HG02588 (cell line): ENCODE measurements around the gene SNTA1.
"Not testable (repeated sequence)": the region's sequence is repeated elsewhere in the genome, so short reads cannot be mapped to it uniquely, and the experiment has no call there.

Experiments
- ATAC-seq: cut with Tn5 transposase; IDR thresholded peaks from one replicate; pipeline ENCODE4 v1.9.1; 2021; ENCODE audit warnings: mild to moderate bottlenecking, moderate library complexity; ENCODE audit not compliant: unreplicated experiment

SNTA1 gene

GRCh38 chr20:33443512-33444239 lies at the start of gene SNTA1:
TSS of gene SNTA1 (minus strand) at chr20:33443763. CDS start at chr20:33443620, 143 bp downstream.
- peak; percentile 71 for ATAC-seq

- no peak for ATAC-seq
Measured at GRCh38 chr20:33490934-33491656, 47.5 kb upstream of the SNTA1 start.

DNA sequence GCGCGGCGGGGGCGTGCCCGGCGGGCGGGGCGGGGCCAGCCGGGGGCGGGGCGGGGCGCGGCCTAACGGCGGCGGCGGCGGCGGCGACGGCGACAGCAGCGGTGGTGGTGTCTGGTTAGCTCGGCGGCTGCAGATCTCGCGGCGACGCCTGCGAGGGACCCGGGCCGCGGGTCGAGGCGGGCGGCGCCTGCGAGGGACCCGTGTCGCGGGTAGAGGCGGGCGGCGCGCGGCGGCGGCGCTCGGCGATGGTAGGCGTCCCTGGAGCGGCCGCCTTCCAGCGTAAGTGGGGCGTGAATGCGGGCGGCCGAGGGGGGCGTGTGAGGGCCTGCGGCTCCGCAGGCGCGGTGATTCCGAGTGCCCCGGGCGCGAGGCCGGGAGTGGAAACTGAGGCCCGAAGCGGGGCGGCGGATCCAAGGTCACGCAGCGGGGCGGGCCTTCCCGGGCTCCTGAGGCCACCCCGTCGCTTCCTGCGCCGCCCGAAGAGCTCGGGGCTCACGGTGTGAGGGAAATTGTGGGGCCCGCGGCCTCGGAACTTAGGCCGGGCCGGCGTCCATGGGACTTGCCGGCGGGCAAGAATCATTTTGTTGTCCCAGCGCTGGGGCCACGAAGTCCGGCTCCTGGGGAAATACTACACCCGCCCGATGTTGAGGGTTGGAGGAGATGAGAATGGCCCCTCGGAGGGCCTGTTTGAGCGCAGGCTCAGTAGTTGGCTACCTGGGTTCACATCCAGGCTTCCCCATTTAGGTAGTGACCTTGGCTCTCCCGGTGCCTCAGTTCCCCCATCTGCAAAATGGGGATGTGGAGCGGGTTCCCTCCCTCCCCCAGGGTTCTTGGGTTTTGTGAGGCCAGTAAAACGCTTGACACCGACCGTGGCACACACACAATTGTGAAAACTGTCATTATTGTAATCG lies 46.7 kb upstream of the SNTA1 start, which contains the start of gene CBFA2T2:
CBFA2T2 (plus strand) TSS at position 74 of the 911 bp plus-strand sequence; CDS start at position 246, 172 bp downstream.
- peak; percentile 41 for ATAC-seq

GRCh38 chr20:33489495-33490022 lies 46.0 kb upstream of the SNTA1 start:
- peak; percentile 90 for ATAC-seq

GRCh38 chr20:33488661-33489494 lies 45.3 kb upstream of the SNTA1 start:
- ATAC-seq = not testable (repeated sequence)

DNA sequence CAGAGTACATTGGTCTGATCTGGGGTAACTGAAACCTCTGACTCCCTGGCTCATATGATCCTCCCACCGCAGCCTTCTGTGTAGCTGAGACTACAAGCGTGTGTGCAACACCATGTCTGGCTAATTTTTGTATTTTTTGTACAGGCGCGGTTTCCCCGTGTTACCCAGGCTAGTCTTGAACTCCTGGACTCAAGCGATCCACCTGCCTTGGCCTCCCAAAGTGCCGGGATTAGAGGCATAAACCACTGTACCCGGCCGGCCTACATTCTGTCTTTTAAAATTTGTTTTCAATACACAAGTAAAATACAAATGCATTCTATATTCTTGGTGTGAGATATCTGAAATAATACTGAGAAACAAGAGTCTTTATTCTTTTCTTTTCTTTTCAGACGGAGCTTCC lies 44.6 kb upstream of the SNTA1 start:
- ATAC-seq = no peak

- not testable (repeated sequence) for ATAC-seq
Measured at GRCh38 chr20:33483186-33483585, 39.6 kb upstream of the SNTA1 start.

GRCh38 chr20:33482581-33482980 lies 39.0 kb upstream of the SNTA1 start:
- no peak for ATAC-seq

- no peak for ATAC-seq
Measured at GRCh38 chr20:33481431-33481941, 37.9 kb upstream of the SNTA1 start.

- ATAC-seq = no peak
Measured at GRCh38 chr20:33480048-33480447, 36.5 kb upstream of the SNTA1 start.

- no peak for ATAC-seq
Measured at GRCh38 chr20:33477386-33478234, 34.0 kb upstream of the SNTA1 start.

DNA sequence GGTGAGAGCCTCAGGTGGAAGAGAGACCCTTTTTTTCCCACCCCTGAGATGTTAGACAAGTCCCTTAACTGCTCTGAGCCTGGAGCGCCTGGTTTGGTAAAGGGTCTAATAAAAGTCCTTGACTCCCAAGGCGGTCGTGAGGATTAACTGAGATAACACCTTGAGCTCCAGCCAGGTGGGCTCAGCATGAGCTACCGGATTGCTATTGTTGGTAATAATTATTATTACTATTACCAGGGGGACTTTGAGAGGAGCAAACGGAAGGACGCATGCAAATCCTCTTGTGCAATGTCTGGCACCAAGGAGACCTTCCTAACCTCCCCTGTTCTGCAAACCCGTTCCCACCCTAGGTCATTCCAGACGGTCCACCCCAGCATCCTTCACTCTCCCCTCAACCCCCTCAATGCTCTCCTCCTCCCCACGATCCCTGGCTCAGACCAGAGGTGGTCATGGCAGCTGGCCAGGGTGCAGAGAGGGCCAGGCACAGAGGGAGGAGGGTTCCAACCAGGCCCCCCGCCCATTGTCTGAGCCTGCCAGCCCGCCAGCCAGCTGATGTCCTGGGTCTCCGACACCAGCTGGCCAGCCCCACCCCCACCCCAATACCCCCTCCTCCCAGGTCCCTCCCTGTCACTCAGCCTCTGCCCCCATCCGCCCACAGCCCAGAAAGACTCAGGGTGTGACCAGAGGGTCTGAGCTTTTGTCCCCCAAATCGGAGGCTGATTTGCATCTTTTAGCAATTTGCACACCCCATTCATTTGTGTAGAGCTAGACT lies 32.0 kb upstream of the SNTA1 start:
- no peak for ATAC-seq

DNA sequence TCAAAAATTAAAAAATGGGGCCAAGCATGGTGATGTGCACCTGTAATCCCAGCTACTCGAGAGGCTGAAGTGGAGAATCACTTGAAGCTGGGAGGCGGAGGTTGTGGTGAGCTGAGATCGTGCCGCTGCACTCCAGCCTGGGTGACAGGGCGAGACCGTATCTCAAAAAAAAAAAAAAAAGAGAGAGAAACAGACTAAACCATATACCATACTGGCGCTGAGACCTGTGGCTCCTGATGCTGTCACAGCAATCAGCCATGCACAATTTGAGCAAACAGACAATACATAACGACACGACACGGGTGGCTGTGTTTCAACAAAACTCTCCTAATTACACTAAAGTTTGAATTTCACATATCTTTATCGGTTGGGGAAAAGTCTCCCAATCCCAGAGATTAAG lies 31.4 kb upstream of the SNTA1 start:
- ATAC-seq = no peak

- ATAC-seq = no peak
Measured at GRCh38 chr20:33474097-33474873, 30.7 kb upstream of the SNTA1 start.

- ATAC-seq = no peak
Measured at GRCh38 chr20:33472868-33473435, 29.4 kb upstream of the SNTA1 start.

- no peak for ATAC-seq
Measured at GRCh38 chr20:33470866-33471265, 27.3 kb upstream of the SNTA1 start.

DNA sequence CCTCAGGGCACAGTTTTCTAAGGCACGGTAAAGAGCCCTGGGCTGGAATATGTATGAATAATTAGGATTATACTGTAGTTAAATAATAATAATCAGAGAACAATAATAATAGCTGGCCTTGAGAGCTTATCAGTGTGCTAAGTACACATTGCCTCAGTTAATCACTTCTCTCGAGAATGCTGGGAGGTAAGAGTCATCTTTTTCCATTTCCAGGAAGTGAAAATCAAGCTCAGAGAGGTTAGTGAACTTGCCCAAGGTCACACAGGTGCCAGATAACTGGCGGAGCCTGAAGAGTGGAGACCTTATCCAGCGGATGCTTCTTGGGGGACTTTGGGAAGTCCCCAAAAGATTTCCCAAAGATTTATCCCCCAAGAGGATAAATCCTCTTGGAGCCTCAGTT lies 26.9 kb upstream of the SNTA1 start:
- no peak for ATAC-seq
